Measurements from ENCODE around the gene TMEM88.

TMEM88 gene

DNA sequence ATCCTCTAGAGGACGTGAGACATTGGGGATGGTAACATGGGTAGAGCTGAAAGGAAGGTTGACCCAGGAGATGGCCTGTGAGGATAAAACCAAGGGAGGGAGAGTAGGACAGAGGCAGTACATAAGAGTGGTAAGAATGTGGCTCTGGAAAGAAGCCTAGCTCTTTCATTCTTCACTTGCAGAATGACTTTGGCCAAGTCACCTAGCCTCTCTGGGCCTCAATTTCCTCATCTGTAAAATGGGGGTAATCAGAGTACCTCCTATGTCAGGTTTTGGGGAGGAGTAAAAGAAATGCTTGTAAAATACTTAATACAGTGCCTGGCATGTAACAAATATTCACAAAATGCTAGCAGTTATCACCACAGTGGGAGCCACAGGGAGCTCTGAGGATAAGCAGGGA lies 14.0 kb upstream of the TMEM88 start:
- H3K27ac ChIP-seq: peak overlapping the region; percentile 97
- H3K4me3 ChIP-seq (ENCODE audit: low read depth in 1 of 2, low read length in 1 of 2): peak overlapping the region; percentile 93 to 98
- H3K36me3 ChIP-seq: peaks cover 61% of the 10 kb centered on the region
- no peaks in the 10 kb centered on the region for H3K27me3 ChIP-seq
- peaks cover 67 to 69% of the 10 kb centered on the region in 2 experiments for H3K4me1 ChIP-seq (ENCODE audit: control insufficient read depth in 1 of 2, insufficient read depth in 1 of 2, low read depth in 1 of 2, low read length in 1 of 2)
- H3K9me3 ChIP-seq: no peaks in the 10 kb centered on the region
- TF ChIP-seq, protein P1, sequence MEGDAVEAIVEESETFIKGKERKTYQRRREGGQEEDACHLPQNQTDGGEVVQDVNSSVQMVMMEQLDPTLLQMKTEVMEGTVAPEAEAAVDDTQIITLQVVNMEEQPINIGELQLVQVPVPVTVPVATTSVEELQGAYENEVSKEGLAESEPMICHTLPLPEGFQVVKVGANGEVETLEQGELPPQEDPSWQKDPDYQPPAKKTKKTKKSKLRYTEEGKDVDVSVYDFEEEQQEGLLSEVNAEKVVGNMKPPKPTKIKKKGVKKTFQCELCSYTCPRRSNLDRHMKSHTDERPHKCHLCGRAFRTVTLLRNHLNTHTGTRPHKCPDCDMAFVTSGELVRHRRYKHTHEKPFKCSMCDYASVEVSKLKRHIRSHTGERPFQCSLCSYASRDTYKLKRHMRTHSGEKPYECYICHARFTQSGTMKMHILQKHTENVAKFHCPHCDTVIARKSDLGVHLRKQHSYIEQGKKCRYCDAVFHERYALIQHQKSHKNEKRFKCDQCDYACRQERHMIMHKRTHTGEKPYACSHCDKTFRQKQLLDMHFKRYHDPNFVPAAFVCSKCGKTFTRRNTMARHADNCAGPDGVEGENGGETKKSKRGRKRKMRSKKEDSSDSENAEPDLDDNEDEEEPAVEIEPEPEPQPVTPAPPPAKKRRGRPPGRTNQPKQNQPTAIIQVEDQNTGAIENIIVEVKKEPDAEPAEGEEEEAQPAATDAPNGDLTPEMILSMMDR (IDR thresholded peaks at IDR 0.05): no peak

DNA sequence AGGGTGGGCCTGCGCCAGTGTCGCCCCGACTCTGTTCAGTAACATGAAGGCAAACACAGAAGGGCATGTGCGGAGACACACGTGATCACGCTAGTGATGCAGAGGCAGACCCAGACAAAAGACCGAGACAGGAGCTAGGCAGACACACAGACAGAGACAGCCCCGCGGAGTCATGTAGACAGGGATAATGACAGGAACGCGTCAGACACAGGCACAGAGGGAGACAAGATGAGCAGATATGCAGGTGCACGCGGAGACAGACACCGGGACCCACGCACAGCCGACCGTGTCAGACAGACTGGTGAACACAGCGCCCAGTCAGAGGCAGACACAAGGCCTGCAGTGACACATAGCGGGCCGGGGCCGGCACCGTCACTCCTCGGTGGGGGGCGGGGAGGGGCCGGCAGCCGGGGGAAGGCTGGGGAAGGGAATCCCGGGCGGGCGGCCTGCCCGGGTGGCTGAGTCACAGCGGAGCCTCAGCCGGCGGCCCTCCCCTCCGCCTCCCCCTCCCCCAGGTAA lies 13.4 kb upstream of the TMEM88 start:
- H3K4me1 ChIP-seq (ENCODE audit: control insufficient read depth in 1 of 2, insufficient read depth in 1 of 2, low read depth in 1 of 2, low read length in 1 of 2): peaks cover 64 to 69% of the 10 kb centered on the region in 2 experiments
- no peaks in the 10 kb centered on the region for H3K9me3 ChIP-seq
- H3K4me3 ChIP-seq (ENCODE audit: low read depth in 1 of 2, low read length in 1 of 2): peak overlapping the region; percentile 93 to 98
- peak overlapping the region; percentile 97 for H3K27ac ChIP-seq
- H3K27me3 ChIP-seq: no peaks in the 10 kb centered on the region
- H3K36me3 ChIP-seq: peaks cover 67% of the 10 kb centered on the region
- TF ChIP-seq, protein P1 (IDR thresholded peaks at IDR 0.05): peak; percentile 74

DNA sequence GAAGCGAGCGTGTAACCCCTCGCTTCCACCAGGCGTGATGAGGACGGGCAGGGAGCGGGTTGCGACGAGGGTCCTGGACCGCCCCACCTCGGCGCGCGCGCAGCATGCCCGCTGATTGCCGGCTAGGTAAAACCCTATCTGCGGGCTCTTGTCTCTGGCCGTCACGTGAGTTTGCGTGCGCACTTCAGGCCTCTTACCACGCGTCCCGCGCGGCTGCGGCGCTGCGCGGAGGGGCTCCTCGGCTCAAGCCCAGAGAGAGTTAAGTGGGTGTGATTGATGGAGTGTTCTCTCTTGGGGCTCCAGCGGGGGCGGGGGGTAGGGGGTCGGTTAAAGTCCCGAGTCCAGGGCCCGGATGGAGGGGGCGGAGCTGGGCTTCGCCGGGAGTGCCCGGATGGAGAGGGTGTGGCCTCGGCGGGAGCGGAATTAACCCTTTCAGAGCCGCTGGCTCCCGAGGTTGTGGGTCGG lies 12.9 kb upstream of the TMEM88 start:
- Histone ChIP-seq H3K9me3 (no peaks in the 10 kb centered on the region), H3K4me3 (ENCODE audit: low read depth in 1 of 2, low read length in 1 of 2) (peak overlapping the region; percentile 93 to 98), H3K4me1 (ENCODE audit: control insufficient read depth in 1 of 2, insufficient read depth in 1 of 2, low read depth in 1 of 2, low read length in 1 of 2) (peaks cover 62 to 66% of the 10 kb centered on the region in 2 experiments), H3K27ac (peak overlapping the region; percentile 97), H3K27me3 (no peaks in the 10 kb centered on the region), H3K36me3 (peaks cover 71% of the 10 kb centered on the region)
- TF ChIP-seq, protein P1 (IDR thresholded peaks at IDR 0.05): no peak

DNA sequence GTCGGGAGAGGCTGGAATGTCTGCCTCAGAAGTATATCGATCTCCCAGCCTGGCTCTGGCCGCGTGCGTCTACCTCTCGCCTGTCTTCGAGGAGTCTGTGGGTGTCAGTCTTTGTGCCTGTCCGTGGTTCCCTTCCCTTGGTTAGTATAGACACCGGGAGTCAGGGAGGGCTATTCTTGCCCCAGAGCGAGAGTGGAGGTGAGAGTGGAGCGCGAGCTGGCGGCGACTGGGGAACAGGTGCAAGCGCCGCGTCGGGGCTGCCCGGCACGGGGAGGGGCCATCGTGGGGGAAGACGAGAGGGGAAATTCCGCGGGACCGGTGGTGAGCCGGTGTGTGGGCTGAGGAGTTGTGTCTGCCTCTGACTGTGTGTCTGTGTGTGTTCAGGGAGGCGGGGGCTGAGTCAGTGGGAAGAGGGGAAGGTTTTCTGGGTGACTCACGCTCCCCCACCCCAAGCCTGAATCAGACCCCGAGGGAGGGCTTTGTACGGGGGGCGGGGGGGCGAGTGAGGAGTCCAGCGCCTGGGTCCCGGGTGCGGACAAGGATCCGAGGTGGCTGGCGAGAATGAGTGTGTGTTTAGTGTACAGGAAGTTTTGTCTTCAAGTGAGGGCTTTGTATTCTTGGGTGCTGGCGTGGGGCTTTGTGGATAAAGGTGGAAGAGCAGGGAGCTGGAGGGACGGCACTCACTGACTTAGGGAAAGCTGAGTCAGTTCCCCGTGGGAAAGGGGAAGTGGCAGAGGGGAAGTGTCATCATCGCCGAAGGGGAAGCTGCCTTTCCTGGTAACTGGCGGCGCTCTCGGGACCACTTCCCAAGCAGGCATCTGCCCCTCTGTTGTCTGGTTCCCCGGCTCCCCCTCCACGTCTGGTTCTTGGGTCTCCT lies 12.2 kb upstream of the TMEM88 start:
- H3K4me3 ChIP-seq (ENCODE audit: low read depth in 1 of 2, low read length in 1 of 2): peak overlapping the region; percentile 93 to 98
- H3K4me1 ChIP-seq (ENCODE audit: control insufficient read depth in 1 of 2, insufficient read depth in 1 of 2, low read depth in 1 of 2, low read length in 1 of 2): peaks cover 56 to 59% of the 10 kb centered on the region in 2 experiments
- peak overlapping the region; percentile 97 for H3K27ac ChIP-seq
- H3K36me3 ChIP-seq: peaks cover 78% of the 10 kb centered on the region
- TF ChIP-seq, protein P1 (IDR thresholded peaks at IDR 0.05): peak; percentile 73
- H3K27me3 ChIP-seq: no peaks in the 10 kb centered on the region
- no peaks in the 10 kb centered on the region for H3K9me3 ChIP-seq

DNA sequence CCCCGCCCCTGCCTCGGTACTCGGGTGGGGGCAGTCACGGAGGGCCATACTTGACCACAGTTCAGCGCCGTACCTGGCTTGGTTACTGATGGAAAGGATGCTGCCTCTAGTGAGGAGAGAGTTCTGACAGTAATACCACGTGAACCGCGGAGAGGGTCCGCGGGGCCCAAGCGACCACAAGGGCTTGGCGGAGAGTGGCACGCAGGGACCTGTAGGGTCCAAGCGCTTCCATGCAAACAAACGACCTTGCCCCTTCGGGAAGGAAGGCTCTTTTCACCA lies 11.7 kb upstream of the TMEM88 start:
- H3K9me3 ChIP-seq: no peaks in the 10 kb centered on the region
- peaks cover 84% of the 10 kb centered on the region for H3K36me3 ChIP-seq
- TF ChIP-seq, protein P1 (IDR thresholded peaks at IDR 0.05): no peak
- H3K4me3 ChIP-seq (ENCODE audit: low read depth in 1 of 2, low read length in 1 of 2): peak overlapping the region; percentile 93 to 98
- peaks cover 53 to 59% of the 10 kb centered on the region in 2 experiments for H3K4me1 ChIP-seq (ENCODE audit: control insufficient read depth in 1 of 2, insufficient read depth in 1 of 2, low read depth in 1 of 2, low read length in 1 of 2)
- H3K27me3 ChIP-seq: no peaks in the 10 kb centered on the region
- peak overlapping the region; percentile 97 for H3K27ac ChIP-seq
